Measurements from ENCODE around the gene FLVCR2. TPM values are rescaled to one million over a fixed set of nuclear protein-coding genes. Genes with fewer than 3 reads are reported as not detected.

Gene FLVCR2
- total and polyA plus RNA-seq, 2 experiments from 2014 or later, result 1.8 to 1.9 TPM

GRCh38 chr14:75535164-75535898 is 43.1 kb upstream of the FLVCR2 start:
- no peak overlapping the region for H3K27ac ChIP-seq
- DNase-seq (ENCODE audit: low read depth in 1 of 2, low spot score in 1 of 2), result no peak
- no peak overlapping the region for H3K4me3 ChIP-seq
- H3K36me3 ChIP-seq, result no peaks in the 10 kb centered on the region
- H3K27me3 ChIP-seq, result no peaks in the 10 kb centered on the region
- H3K4me1 ChIP-seq (ENCODE audit: low read depth), result no peaks in the 10 kb centered on the region
- TF ChIP-seq CTCF (IDR thresholded peaks at IDR 0.05; ENCODE audit: low read depth, low read length), result no peak
- no peaks in the 10 kb centered on the region for H3K9me3 ChIP-seq (ENCODE audit: low read depth)

- no peaks in the 10 kb centered on the region for H3K36me3 ChIP-seq
- no peak overlapping the region for H3K27ac ChIP-seq
- no peaks in the 10 kb centered on the region for H3K4me1 ChIP-seq (ENCODE audit: low read depth)
- TF ChIP-seq CTCF (IDR thresholded peaks at IDR 0.05; ENCODE audit: low read depth, low read length), result no peak
- H3K4me3 ChIP-seq, result no peak overlapping the region
- no peak for DNase-seq (ENCODE audit: low read depth in 1 of 2, low spot score in 1 of 2)
- no peaks in the 10 kb centered on the region for H3K27me3 ChIP-seq
- no peaks in the 10 kb centered on the region for H3K9me3 ChIP-seq (ENCODE audit: low read depth)
Measured at GRCh38 chr14:75537071-75537470, 41.3 kb upstream of the FLVCR2 start.

- DNase-seq (ENCODE audit: low read depth in 1 of 2, low spot score in 1 of 2), result no peak
- no peaks in the 10 kb centered on the region for H3K4me1 ChIP-seq (ENCODE audit: low read depth)
- no peaks in the 10 kb centered on the region for H3K36me3 ChIP-seq
- H3K9me3 ChIP-seq (ENCODE audit: low read depth), result no peaks in the 10 kb centered on the region
- no peak for TF ChIP-seq CTCF (IDR thresholded peaks at IDR 0.05; ENCODE audit: low read depth, low read length)
- H3K27ac ChIP-seq, result no peak overlapping the region
- H3K4me3 ChIP-seq, result no peak overlapping the region
- H3K27me3 ChIP-seq, result no peaks in the 10 kb centered on the region
Measured at GRCh38 chr14:75539162-75539560, 39.3 kb upstream of the FLVCR2 start.

GRCh38 chr14:75539561-75540478 is 38.6 kb upstream of the FLVCR2 start:
- Histone ChIP-seq H3K4me3 (no peak overlapping the region), H3K27me3 (no peaks in the 10 kb centered on the region), H3K4me1 (ENCODE audit: low read depth) (no peaks in the 10 kb centered on the region), H3K9me3 (ENCODE audit: low read depth) (no peaks in the 10 kb centered on the region), H3K36me3 (no peaks in the 10 kb centered on the region), H3K27ac (no peak overlapping the region)
- DNase-seq (ENCODE audit: low read depth in 1 of 2, low spot score in 1 of 2), result no peak
- no peak for TF ChIP-seq CTCF (IDR thresholded peaks at IDR 0.05; ENCODE audit: low read depth, low read length)

GRCh38 chr14:75540479-75540851 is 38.0 kb upstream of the FLVCR2 start:
- Histone ChIP-seq H3K4me1 (ENCODE audit: low read depth) (no peaks in the 10 kb centered on the region), H3K36me3 (no peaks in the 10 kb centered on the region), H3K4me3 (no peak overlapping the region), H3K27me3 (no peaks in the 10 kb centered on the region), H3K9me3 (ENCODE audit: low read depth) (no peaks in the 10 kb centered on the region), H3K27ac (no peak overlapping the region)
- DNase-seq (ENCODE audit: low read depth in 1 of 2, low spot score in 1 of 2), result no peak
- no peak for TF ChIP-seq CTCF (IDR thresholded peaks at IDR 0.05; ENCODE audit: low read depth, low read length)

All from cardiac muscle cell (in vitro differentiated cells and primary cell).